Loucy (cell line): ENCODE measurements around the gene NCBP2.

Experiments
- EZH2phosphoT487 ChIP-seq: fragments of 200-600 bp; IDR thresholded peaks from 2 replicates; pipeline ENCODE4 v1.6.1; 2018; ENCODE audit warnings: antibody characterized with exemption, mild to moderate bottlenecking, moderate library complexity, borderline replicate concordance
- TF ChIP-seq, protein P1 (sequence below): fragments of 200-600 bp; sonication (generic); conservative IDR thresholded peaks from 2 replicates; pipeline ENCODE4 v1.5.1; 2014; ENCODE audit warnings: mild to moderate bottlenecking, antibody characterized with exemption, low read length

DNA sequence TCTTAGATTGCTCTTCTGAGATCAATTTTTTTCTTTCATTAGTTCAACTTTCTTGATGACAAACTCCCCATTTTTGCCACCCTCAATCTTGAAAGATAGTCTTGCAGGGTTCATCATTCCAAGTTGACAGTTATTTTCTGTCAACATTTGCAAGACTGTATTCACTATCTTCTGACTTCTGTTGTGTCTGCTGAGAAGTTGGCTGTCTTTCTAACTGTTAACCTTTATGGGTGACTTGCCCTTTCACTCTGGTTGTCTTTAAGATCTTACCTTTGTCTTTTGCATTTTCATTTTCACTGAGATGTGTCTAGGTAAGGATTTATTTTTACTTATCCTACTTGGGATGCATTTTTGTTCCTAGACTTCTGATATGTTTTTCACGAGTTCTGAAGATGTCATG is 40.9 kb upstream of the NCBP2 start:
- TF ChIP-seq, protein P1, sequence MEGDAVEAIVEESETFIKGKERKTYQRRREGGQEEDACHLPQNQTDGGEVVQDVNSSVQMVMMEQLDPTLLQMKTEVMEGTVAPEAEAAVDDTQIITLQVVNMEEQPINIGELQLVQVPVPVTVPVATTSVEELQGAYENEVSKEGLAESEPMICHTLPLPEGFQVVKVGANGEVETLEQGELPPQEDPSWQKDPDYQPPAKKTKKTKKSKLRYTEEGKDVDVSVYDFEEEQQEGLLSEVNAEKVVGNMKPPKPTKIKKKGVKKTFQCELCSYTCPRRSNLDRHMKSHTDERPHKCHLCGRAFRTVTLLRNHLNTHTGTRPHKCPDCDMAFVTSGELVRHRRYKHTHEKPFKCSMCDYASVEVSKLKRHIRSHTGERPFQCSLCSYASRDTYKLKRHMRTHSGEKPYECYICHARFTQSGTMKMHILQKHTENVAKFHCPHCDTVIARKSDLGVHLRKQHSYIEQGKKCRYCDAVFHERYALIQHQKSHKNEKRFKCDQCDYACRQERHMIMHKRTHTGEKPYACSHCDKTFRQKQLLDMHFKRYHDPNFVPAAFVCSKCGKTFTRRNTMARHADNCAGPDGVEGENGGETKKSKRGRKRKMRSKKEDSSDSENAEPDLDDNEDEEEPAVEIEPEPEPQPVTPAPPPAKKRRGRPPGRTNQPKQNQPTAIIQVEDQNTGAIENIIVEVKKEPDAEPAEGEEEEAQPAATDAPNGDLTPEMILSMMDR = no peak
- TF ChIP-seq EZH2phosphoT487 = no peak
